Colonic mucosa (tissue), 4 donors: ENCODE results near the gene UBE2U. TPM values are rescaled to one million over a fixed set of nuclear protein-coding genes. Genes with fewer than 3 reads are reported as not detected.

ENCODE experiments used
- DNase-seq: peaks from one replicate; pipeline ENCODE4 v3.0.0-alpha.2; 2020
- H3K27ac ChIP-seq: fragments of 200-600 bp; one replicate; pipeline ENCODE4 v1.8.0; 2021
- H3K27me3 ChIP-seq: fragments of 200-600 bp; one replicate; pipeline ENCODE4 v1.8.0; 2021
- H3K36me3 ChIP-seq: fragments of 200-600 bp; one replicate; pipeline ENCODE4 v1.8.0; 2021
- H3K4me1 ChIP-seq: fragments of 200-600 bp; one replicate; pipeline ENCODE4 v1.8.0; 2021; ENCODE audit warnings: mild to moderate bottlenecking
- H3K4me3 ChIP-seq: fragments of 200-600 bp; one replicate; pipeline ENCODE4 v1.8.0; 2021
- H3K9ac ChIP-seq, 2 donors: one replicate each; pipeline ENCODE4 v1.7.0; 2013; ENCODE audit warnings: control low read depth in 2 of 2, low read depth in 2 of 2, low read length in 2 of 2
- H3K9me3 ChIP-seq: fragments of 200-600 bp; one replicate; pipeline ENCODE4 v1.8.0; 2021
- intact Hi-C: fragments of 100-400 bp; cut with DNase I; formaldehyde crosslinking; loops from one replicate; pipeline ENCODE4 v1.14.1; 2022
- total RNA-seq, 2 donors: library from RNA; stranded (reverse); fragmentation: NEBNext Ultra II Directional in 1 of 2; extraction: Animal tissue kit (Norgen Biotek cat#: 25700) in 1 of 2; gene quantifications; one replicate each; pipeline ENCODE4 v1.2.1, GENCODE V29; 2021
- TF ChIP-seq, protein P1 (sequence below): fragments of 200-600 bp; IDR thresholded peaks from one replicate; pipeline ENCODE4 v1.8.0; 2022; ENCODE audit warnings: antibody characterized with exemption, mild to moderate bottlenecking
- donor health status: healthy.
- donor health status: DM: no; HTN: no; CAD: no.
- donor health status: DM: no; HTN: no; CAD: no.

Gene UBE2U, protein sequence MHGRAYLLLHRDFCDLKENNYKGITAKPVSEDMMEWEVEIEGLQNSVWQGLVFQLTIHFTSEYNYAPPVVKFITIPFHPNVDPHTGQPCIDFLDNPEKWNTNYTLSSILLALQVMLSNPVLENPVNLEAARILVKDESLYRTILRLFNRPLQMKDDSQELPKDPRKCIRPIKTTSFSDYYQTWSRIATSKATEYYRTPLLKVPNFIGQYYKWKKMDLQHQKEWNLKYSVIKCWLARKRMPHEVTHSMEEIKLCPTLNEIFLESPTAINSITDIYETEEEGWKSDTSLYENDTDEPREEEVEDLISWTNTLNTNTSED
- total RNA-seq = not detected

DNA sequence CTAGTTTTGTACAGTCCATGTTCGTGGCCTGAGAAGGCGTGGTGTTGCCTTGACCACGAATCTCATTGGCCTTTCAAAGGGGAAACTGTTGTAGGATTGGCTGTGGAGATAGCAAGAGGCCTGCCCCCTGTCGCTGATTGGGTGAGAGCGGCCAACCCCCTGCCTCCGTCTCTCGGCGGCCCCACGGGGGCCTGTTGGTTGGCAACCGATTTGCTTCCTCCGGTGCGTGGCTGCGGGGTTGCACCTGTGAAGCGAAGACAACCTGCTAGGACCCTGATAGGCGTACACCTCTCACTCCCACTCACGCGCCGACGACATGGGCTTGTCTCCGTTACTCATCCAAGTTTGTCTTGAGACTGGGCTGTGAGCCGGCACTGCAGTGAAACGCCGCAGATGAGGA is at the start of gene UBE2U:
Gene UBE2U, plus strand, starts transcription at position 204 of the 400 bp plus-strand sequence. CDS start 428 bp downstream, outside the sequence.
- no peaks in the 10 kb centered on the region for H3K36me3 ChIP-seq
- DNase-seq = no peak
- H3K27ac ChIP-seq = no peak within 1 kb of the TSS
- TF ChIP-seq, protein P1, sequence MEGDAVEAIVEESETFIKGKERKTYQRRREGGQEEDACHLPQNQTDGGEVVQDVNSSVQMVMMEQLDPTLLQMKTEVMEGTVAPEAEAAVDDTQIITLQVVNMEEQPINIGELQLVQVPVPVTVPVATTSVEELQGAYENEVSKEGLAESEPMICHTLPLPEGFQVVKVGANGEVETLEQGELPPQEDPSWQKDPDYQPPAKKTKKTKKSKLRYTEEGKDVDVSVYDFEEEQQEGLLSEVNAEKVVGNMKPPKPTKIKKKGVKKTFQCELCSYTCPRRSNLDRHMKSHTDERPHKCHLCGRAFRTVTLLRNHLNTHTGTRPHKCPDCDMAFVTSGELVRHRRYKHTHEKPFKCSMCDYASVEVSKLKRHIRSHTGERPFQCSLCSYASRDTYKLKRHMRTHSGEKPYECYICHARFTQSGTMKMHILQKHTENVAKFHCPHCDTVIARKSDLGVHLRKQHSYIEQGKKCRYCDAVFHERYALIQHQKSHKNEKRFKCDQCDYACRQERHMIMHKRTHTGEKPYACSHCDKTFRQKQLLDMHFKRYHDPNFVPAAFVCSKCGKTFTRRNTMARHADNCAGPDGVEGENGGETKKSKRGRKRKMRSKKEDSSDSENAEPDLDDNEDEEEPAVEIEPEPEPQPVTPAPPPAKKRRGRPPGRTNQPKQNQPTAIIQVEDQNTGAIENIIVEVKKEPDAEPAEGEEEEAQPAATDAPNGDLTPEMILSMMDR = no peak
- H3K9me3 ChIP-seq = no peaks in the 10 kb centered on the region
- no peak within 1 kb of the TSS for H3K9ac ChIP-seq
- no peaks in the 10 kb centered on the region for H3K27me3 ChIP-seq
- no peaks in the 10 kb centered on the region for H3K4me1 ChIP-seq
- H3K4me3 ChIP-seq = no peak within 1 kb of the TSS
- intact Hi-C loops = no loop called here

GRCh38 chr1:64155278-64155677 is 48.1 kb upstream of the UBE2U start:
- intact Hi-C loops = no loop called here
- no peaks in the 10 kb centered on the region for H3K9me3 ChIP-seq
- H3K27ac ChIP-seq = no peak overlapping the region
- TF ChIP-seq, protein P1 = no peak
- no peaks in the 10 kb centered on the region for H3K36me3 ChIP-seq
- H3K4me1 ChIP-seq = no peaks in the 10 kb centered on the region
- H3K4me3 ChIP-seq = no peak overlapping the region
- H3K27me3 ChIP-seq = no peaks in the 10 kb centered on the region
- no peak for DNase-seq
- no peak overlapping the region for H3K9ac ChIP-seq

DNA sequence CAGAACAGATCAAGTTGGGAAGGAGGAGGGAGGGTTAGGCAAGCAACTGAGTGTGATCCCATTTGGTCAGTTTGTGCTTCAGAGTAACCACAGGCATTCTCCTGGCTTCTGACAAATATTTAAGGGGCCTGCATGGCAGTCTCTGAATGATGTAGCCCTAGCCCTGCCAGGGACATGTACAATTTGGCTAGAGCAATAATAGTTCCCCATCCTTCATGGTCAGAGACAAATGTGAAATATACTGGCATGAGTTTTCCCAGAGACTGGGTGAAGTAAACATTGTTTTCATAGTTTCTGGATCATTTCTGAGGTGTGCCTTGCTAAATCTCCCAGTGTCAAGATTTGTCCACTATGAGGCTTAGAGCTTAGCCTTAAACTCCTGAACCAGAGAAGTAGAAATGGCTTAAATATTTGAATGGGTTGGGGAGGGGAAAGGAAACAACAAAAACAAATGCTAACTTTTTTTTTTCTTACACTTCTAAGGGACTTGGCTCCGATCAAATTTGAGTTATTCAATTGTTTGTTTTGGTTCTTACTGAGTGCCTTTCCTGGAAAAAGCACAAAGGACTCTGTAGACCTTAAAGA is 42.0 kb upstream of the UBE2U start:
- no peak overlapping the region for H3K9ac ChIP-seq
- no peaks in the 10 kb centered on the region for H3K9me3 ChIP-seq
- H3K36me3 ChIP-seq = no peaks in the 10 kb centered on the region
- no peaks in the 10 kb centered on the region for H3K4me1 ChIP-seq
- no peak for DNase-seq
- no peak overlapping the region for H3K27ac ChIP-seq
- no peaks in the 10 kb centered on the region for H3K27me3 ChIP-seq
- intact Hi-C loops = no loop called here
- TF ChIP-seq, protein P1 = no peak
- H3K4me3 ChIP-seq = no peak overlapping the region

GRCh38 chr1:64162151-64162550 is 41.3 kb upstream of the UBE2U start:
- intact Hi-C loops = no loop called here
- Histone ChIP-seq H3K27ac (no peak overlapping the region), H3K4me3 (no peak overlapping the region), H3K9me3 (no peaks in the 10 kb centered on the region), H3K27me3 (no peaks in the 10 kb centered on the region), H3K4me1 (no peaks in the 10 kb centered on the region), H3K36me3 (no peaks in the 10 kb centered on the region), H3K9ac (no peak overlapping the region)
- TF ChIP-seq, protein P1 = no peak
- no peak for DNase-seq

DNA sequence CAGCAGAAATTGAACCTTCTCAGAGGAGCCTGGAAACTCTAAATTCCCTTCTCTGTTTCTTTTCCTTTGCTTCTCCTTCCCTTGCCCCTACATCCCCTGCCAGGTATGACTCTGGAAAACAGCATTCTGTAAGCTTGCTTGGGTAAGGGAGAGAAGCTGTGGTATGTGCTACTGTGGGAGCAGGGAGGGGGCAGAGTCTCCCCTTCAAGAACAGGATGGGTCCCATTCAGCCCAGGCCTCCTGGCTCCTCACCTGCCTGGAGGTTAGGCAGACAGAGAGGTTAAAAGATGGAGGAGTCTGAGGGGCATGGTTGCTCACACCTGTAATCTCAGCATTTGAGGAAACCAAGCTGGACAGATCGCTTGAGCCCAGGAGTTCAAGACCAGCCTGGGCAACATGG is 40.6 kb upstream of the UBE2U start:
- H3K9ac ChIP-seq = no peak overlapping the region

More for the DNA sequence above, 40.6 kb upstream of the UBE2U start:
- H3K27ac ChIP-seq = no peak overlapping the region
- TF ChIP-seq, protein P1 = no peak
- H3K4me3 ChIP-seq = no peak overlapping the region
- H3K9me3 ChIP-seq = no peaks in the 10 kb centered on the region
- H3K36me3 ChIP-seq = no peaks in the 10 kb centered on the region
- DNase-seq = no peak
- no peaks in the 10 kb centered on the region for H3K4me1 ChIP-seq
- intact Hi-C loops = no loop called here
- no peaks in the 10 kb centered on the region for H3K27me3 ChIP-seq
